HG03469 (cell line): Measurements from ENCODE around the gene IFNGR2.

Source experiments
- ATAC-seq: cut with Tn5 transposase; IDR thresholded peaks from one replicate; pipeline ENCODE4 v1.9.1; 2021; ENCODE audit warnings: mild to moderate bottlenecking, moderate library complexity, moderate number of reproducible peaks; ENCODE audit not compliant: unreplicated experiment

The IFNGR2 gene

DNA sequence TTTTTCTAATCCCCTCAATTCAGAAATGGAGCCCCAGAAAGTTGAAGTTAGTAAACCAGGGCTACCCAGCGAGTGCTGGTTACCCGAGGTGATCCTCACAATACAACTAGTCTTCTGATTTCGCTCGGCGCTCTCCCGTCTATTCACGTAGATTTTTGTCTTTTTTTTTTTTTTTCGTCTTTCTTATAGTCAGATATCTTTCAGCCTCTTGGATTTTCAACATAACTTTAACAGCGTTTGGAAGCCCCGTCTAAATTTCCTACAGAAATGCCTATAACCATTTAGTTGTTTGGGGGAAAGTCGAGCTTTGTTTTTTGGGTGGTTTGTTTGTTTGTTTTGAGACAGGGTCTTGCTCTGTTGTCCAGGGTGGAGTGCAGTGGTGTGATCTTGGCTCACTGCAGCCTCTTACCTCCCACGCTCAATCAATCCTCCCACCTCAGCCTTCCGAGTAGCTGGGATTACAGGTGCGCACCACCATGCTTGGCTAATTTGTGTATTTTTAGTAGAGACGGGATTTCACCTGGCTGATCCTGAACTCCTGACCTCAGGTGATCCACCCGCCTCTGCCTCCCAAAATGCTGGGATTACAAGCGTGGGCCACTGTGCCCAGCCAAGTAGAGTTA lies 77.4 kb downstream of the IFNGR2 start:
- ATAC-seq = no peak

DNA sequence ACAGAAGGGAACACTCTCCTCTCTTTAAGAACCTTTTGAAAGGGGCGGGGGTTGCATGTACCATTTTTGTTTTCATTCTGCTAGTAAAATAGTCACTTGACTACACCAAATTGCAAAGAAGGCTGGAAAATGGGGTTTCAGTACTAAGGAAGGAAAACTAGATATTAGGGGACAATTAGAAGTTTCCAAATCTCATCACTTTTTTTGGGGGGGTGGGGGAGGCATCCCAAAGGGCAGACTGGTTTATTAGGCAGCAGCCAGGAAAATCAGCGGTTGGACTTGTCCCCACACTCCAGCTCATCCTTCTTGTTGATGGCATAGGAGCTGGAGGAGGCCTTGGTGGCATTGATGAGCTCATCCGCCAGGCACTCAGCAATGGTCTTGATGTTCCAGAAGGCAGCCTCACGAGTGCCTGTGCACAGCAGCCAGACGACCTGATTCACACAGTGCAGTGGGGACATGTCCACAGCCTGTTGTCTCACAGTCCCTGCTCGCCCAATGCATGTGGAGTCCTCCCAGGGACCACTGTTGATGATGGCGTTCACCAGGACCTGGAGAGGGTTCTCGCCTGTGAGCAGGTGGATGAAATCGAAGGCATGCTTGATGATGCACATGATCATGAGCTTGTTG lies 78.2 kb downstream of the IFNGR2 start:
- no peak for ATAC-seq
